Measurements from ENCODE around the gene FXYD5. TPM values are rescaled to one million over a fixed set of nuclear protein-coding genes. Genes with fewer than 3 reads are reported as not detected.

FXYD5 gene
- total RNA-seq = not detected

GRCh38 chr19:35154525-35155406 lies at the start of gene FXYD5:
Gene FXYD5 (plus strand): TSS chr19:35154735. CDS start chr19:35155551, 816 bp downstream.

GRCh38 chr19:35115177-35115951 lies 39.2 kb upstream of the FXYD5 start, which contains the start of gene FXYD3:
Gene FXYD3 (plus strand): TSS chr19:35115823. CDS start chr19:35119377, 3,554 bp downstream.

GRCh38 chr19:35134601-35135242 lies 19.8 kb upstream of the FXYD5 start, which contains the start of gene LGI4:
Gene LGI4 (minus strand): TSS chr19:35135059. CDS start chr19:35134680, 379 bp downstream.

GRCh38 chr19:35138305-35138892 lies 16.1 kb upstream of the FXYD5 start, which contains the start of gene FXYD1:
Gene FXYD1 (plus strand): TSS chr19:35138824. CDS start chr19:35140080, 1,256 bp downstream.

GRCh38 chr19:35143231-35143715 lies 11.3 kb upstream of the FXYD5 start, which contains the start of gene FXYD7:
Gene FXYD7 (plus strand): TSS chr19:35143255. CDS start chr19:35143334, 79 bp downstream.

Small RNA genes lying within 50 kb of the gene (small RNA-seq; reads per million reads assigned to genes)
- not detected for gene AC020907.2 (ENCODE audit: low replicate concordance)

Other genes starting within 250 kb of the FXYD5 start
- gene ZNF30, start 227.8 kb upstream of the FXYD5 start, total RNA-seq = 9.7 TPM
- 29.1 TPM for gene ZNF792, start 190.5 kb upstream of the FXYD5 start, total RNA-seq
- gene GRAMD1A, start 154.4 kb upstream of the FXYD5 start, total RNA-seq = 80.8 TPM
- gene SCN1B, start 124.3 kb upstream of the FXYD5 start, total RNA-seq = 1.6 TPM
- gene HPN, start 113.0 kb upstream of the FXYD5 start, total RNA-seq = not detected
- gene FXYD3, start 38.9 kb upstream of the FXYD5 start, total RNA-seq = not detected
- gene LGI4, start 19.7 kb upstream of the FXYD5 start, total RNA-seq = 11.3 TPM
- not detected for gene FXYD1, start 15.9 kb upstream of the FXYD5 start, total RNA-seq
- 26.6 TPM for gene FXYD7, start 11.5 kb upstream of the FXYD5 start, total RNA-seq
- gene FAM187B, start 74.0 kb downstream of the FXYD5 start, total RNA-seq = not detected
- gene LSR, start 94.3 kb downstream of the FXYD5 start, total RNA-seq = 3.1 TPM
- 61.0 TPM for gene USF2, start 114.2 kb downstream of the FXYD5 start, total RNA-seq
- gene HAMP, start 127.8 kb downstream of the FXYD5 start, total RNA-seq = not detected
- 0.31 TPM for gene MAG, start 137.4 kb downstream of the FXYD5 start, total RNA-seq
- not detected for gene CD22, start 174.5 kb downstream of the FXYD5 start, total RNA-seq
- gene FFAR1, start 193.2 kb downstream of the FXYD5 start, total RNA-seq = not detected
- gene FFAR3, start 203.7 kb downstream of the FXYD5 start, total RNA-seq = not detected
- gene GPR42, start 216.3 kb downstream of the FXYD5 start, total RNA-seq = not detected

Data from parietal lobe (tissue), 2 donors.